Activated CD4-positive, alpha-beta T cell treated with anti-CD3 and anti-CD28 coated beads for 24 hours (primary cell): Measurements from ENCODE around the gene WIPF3.

ENCODE experiments used
- DNase-seq, 2 donors: peaks; one replicate each; pipeline ENCODE4 v3.0.0-alpha.2; 2020; ENCODE audit warnings: low read depth in 2 of 2

The WIPF3 gene

DNA sequence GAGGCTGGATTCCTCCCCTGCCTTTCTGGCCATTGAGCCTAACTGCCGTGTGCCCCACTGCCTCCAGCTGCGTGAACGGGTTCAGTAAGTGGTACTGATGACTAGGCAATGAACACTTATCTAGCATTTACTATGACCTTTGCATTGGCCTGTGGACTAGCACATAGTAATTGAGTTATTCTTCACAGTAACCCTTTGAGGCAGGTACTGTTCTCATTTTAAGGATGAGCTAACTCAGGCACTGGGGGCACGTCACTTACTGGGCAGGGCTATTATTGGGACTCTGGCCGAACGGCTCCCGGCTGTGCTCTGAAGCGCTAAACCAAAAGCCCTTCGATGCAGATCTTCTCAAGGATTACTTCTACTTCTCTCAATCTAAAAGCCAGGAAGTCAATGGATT is 38.3 kb downstream of the WIPF3 start:
- DNase-seq, result no peak

DNA sequence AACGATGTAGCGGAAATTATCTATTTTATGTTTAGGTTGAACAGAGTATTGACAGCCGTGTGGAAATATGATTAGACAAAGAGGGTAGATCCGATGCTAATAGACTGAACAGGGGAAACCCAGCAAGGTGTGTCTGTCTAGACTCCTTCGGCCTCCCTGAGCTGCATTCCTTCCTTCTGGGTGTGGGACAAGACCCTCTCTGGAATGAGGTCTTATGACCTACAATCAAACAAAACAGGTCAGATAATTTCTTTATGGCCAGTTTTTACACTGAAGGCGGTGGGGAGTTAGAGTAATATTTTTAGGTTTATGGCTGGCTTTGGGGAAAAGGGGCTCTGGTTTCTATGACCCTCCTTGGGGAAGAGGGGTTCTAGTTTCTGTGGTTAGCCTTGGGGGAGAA is 41.2 kb downstream of the WIPF3 start:
- DNase-seq, result no peak

DNA sequence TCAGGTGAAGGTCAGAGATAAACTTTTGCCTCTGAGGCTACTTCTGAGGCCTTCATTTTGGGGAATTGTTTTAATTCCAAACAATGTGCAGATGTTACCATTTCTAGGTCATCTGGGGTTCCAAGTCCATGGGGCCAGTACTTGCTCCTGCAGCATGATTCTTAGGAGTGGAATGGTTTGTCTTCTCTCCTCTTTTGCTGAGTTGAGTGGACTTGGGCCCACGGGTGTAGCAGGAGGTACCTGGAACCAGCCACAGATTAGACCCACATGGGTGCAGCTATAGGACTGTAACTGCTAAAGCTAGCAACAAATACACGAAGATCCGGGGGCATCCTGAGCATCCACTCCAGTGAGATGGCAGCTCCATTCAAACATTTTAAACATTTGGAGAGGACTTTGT is 41.6 kb downstream of the WIPF3 start:
- DNase-seq, result no peak

- DNase-seq, result no peak
These were observed 42.6 kb downstream of the WIPF3 start for GRCh38 chr7:29848941-29849340.

- DNase-seq, result no peak
These were observed 45.2 kb downstream of the WIPF3 start for GRCh38 chr7:29851487-29851886.

DNA sequence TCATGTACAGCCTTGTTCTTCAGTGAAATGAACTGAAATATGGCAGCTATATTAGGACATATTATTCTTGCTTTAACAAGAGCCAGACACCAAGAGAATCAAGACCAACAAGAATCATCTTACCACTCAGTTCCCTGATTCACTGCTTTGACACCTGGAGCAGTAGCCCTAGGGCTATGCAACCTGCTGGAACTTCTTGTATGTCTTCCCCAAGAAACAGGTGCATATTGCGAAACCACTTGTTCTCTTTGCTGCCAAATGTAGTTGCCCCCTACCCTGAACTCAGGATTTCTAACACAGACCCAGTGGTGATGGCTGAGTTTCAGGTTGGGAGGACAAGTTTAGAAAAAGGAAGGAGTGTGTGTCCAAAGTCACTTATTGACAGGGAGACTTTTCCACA is 46.1 kb downstream of the WIPF3 start:
- DNase-seq, result no peak

DNA sequence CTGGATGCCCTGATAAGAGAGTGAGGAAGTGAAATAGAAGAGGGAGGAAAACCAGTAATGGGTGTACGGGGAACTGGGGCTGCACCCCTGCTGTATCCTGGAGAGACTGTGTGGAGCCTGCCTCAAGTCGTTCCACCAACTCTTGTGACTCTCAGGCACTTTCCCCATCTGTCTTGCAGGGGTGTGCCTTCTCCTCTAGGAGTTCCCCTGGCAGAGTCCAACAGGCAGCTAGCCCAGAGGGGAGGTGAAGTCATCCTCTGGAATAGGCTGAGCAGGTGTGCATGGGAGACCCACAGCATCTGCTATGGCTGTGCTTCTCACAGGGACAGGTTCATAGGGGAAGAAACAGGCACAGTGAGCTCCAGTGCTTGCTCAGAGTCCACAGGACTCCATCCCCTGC is 46.8 kb downstream of the WIPF3 start:
- no peak for DNase-seq

DNA sequence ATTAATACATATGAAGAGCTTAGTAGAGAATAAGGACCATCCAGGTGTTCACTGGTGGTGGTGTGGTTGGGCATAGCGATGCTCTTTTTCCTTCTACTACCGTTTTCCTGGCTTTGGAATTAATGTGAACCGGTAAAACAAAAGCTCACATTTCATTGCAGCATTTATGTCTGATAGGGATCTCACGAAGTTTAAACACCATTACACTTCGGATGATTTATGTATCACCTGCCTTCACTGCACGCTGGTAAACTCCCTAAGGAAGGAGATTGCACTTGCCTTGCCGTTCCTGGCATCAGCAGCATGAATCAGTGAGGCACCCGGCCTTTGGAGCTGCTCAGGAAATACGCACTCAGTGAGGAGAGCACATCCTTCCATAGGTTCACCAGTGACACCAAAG is 47.5 kb downstream of the WIPF3 start:
- DNase-seq, result no peak

- no peak for DNase-seq
These were observed 48.1 kb downstream of the WIPF3 start for GRCh38 chr7:29854257-29854938.

DNA sequence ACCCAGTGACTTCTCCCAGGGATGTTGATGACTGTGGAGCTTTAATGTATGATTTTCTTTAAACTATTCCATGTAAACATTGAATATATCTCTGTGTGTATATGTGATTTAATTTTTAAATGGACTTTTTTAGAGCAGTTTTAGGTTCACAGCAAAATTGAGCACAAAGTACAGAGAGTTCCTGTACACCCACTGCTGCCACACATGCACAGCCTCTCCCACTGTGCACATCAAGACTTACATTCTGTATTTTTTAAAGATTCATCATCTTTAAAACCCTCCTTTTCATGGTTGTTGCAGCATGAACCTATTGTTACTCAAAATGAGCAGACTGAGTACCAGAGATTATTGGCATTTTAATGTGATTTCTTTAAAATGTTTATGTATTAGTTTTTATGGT is 51.3 kb downstream of the WIPF3 start:
- DNase-seq, result no peak

DNA sequence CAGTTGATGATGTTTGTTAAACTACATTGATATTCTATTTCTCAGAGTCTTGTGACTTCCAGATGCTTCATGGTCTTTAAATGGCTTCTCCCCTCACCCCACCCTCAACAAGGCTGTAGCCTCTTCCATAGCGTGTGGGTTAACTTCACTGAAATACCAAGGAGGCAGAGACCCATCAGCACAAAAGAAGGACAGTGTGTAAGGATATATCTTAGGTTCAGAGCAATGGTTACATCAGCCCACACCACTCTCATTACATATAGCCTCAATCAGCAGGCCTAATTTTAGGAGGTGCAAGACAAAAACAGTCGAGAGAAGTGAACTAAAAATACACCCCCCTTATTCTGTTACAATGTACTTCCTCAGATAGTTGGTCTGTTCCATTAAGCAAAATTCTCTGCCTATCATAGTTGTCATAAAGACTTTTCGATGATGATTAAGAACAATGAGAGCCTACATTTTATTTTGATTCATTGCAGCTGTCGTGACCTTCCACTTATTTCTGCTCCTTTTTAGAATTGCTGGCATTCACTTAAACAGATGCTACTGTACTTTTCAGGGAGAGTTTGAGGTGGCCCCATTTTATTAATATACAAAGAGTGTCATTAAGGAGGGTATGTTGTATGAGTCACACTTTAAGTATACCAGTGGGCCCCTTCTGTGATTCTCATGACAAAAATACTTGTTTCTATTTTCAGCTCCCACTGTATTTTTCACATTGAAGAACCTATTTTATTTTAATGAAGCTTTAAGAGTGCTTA is 52.1 kb downstream of the WIPF3 start:
- DNase-seq, result no peak

DNA sequence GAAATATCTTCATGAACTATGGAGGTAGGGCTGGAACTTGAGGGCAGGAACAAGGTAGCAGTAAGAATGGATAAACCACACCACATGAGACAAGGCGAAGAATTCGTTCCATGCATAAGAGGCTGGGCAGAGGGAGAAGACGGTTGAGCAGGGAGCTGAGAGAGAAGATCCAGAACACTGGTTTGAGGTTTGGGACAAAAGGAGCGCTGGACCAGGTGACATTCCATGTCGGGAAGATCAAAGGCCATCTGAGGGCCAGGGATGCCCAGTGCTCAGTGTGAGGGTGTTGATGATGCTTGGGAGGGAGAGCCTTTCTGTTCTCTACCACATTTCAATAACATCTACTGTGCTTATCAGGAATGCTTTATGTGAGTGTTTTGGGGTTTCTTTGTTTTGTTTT is 52.8 kb downstream of the WIPF3 start:
- no peak for DNase-seq

DNA sequence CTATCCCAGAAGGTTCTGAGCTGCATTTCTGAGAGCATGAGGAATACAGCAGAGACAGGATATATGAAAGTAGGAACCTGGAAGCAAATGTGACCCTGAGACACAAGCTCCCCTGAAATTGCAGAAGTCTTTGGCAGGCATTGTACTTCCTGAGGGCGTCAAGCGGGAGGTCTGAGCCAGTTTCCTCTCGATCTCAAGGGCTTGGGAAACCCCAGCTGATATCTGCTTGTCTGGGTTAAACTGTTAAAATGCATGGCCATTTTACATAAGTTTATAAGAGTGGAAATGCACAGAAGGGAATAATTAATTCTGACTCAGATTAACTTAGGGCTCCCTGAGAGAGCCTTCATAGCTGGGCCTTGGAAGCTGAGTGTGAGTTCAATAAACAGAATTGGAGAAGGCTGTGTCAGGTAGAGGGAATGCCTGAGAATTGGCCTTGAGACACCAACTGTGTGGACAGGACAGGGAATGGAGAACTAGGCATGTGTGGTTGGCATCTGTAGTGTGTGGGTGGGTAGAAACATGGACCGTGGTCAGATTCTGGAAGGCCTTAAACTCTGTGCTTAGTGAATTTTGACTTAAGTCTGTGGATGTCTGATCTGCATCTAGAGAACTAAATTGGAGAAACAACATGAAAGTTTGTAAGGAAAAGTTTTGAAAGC is 53.3 kb downstream of the WIPF3 start:
- DNase-seq, result no peak

DNA sequence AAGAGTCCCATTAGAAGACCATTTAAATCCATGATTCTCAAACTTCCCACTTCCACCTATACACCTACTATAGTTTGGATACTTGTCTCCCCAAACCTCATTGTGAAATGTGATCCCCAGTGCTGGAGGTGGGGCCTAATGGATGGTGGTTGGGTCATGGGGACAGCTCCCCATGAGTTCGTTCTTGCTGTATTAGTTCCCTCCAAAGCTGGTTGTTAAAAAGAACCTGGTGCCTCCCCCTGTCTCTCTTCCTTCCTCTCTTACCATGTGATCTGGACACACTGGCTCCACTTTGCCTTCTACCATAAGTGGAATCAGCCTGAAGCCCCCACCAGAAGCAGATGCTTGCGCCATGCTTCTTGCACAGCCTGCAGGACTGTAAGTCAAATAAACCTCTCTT is 53.9 kb downstream of the WIPF3 start:
- DNase-seq, result no peak

- no peak for DNase-seq
These were observed 55.6 kb downstream of the WIPF3 start for GRCh38 chr7:29861884-29862283.

GRCh38 chr7:29864656-29865055 is 58.3 kb downstream of the WIPF3 start:
- no peak for DNase-seq

GRCh38 chr7:29865526-29865925 is 59.2 kb downstream of the WIPF3 start:
- DNase-seq, result no peak

- DNase-seq, result no peak
These were observed 60.2 kb downstream of the WIPF3 start for GRCh38 chr7:29866490-29866930.

DNA sequence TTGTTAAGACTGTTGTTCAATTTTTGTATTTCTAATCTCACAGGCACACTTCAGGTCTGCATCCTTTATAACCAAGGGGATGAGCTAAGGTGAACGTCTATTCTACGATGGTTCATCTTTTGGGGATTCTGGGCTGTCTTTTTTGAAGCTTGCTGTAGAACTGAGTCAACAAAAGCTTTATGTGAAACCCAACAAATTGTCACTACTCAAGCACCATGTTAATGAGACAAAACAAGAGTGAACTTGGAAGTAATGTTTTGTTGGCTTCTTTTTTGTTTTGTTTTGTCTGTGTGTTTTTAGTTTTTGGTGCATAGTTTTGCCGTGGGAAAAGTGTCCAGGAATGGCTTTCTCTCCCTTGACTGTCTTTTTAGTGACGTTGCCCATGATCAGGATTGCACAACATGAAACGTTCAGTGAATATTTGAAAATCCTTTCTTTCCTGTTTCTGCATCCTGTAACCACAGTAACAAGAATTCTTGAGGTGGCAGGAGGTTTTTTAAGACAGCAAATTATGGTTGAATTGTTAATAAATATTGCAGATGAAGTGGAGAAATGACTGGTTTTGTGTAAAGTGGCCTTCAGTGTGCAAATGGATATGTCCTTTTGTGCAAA is 65.6 kb downstream of the WIPF3 start:
- no peak for DNase-seq

DNA sequence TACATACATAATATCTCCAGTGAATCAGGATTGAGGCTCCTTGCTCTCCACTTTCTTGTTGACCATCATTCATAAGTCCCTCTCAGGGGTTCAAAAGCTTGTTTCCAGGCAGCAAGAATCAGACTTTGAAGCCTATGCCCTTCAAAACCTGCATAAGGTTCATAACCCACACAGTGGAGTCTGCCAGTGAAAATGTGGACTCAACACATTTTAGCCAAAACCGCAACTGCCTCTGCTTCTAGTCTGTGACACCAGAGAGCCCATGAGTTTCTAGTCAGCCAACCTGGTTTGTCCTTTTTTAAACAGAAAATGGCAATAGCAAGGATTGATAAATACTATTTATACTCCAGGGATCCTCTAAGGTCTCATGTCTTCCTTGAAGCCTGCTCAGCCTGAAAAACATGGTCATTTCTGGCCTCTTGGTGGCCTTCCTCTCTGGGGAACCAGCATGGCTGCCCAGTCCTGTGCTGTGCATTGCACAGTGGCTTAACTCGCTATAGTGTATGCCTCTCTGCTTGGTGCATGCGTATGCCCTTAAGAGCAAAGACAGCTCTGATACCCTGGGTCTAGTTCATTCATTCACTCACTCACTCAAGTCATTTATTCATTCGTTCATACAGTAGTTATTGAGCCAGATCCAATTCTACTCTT is 67.5 kb downstream of the WIPF3 start:
- DNase-seq, result no peak

DNA sequence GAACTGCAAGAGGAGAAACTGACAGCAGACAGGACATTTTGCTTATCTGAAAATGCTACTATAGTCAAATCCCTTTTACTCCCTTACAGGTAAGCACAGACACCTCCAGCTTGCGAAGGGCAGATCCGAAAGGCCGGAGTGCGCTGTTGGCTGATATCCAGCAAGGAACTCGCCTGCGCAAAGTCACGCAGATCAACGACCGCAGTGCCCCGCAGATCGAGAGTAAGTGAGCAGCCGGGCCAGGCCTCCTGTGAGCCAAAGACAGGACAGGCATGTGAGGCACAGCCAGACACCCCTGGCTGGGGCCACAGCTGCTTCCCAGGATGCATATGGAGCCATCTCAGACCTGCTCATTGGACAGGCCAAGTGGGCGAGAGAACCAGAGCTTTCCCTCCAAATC is 69.4 kb downstream of the WIPF3 start:
- DNase-seq, result no peak

- DNase-seq, result no peak
These were observed 70.9 kb downstream of the WIPF3 start for GRCh38 chr7:29877196-29877595.
